Stimulated activated naive CD8-positive, alpha-beta T cell treated with anti-CD3 and anti-CD28 coated beads, Interleukin-15, Interleukin-2, amounts not matched to agents 100 U/mL and 50 U/mL, for 24 hours (primary cell): ENCODE measurements around the gene VMP1.
A peak's percentile ranks its signal among the peaks of the same experiment; 100 is the strongest.
"Not testable (repeated sequence)": the region's sequence is repeated elsewhere in the genome, so short reads cannot be mapped to it uniquely, and the experiment has no call there.

Experiments used
- ATAC-seq: fragments of 150-1000 bp; cut with Tn5 transposase; one replicate; pipeline ENCODE4 v1.10.0; 2021
- DNase-seq: peaks from one replicate; pipeline ENCODE4 v3.0.0; 2021

VMP1 gene

DNA sequence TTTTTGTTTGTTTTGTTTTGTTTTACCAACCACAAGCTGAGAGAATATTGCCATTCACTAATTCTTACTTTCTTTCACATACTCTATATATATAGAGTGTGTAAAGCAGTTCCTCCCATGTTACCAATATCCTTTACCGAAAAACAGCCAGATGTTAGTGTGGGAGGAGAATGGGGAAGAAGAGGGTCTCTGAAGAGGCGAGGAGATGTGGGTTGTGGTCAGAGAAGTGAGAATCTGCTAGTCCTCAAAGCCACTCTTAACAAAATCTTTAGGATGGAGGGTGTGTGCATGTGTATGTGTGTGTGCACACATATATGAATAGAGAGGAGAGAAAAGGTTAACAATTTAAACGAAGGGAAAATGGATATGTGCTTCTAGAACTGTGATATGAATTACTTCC lies 104.7 kb downstream of the VMP1 start:
- ATAC-seq: peak; percentile 49
- no peak for DNase-seq

DNA sequence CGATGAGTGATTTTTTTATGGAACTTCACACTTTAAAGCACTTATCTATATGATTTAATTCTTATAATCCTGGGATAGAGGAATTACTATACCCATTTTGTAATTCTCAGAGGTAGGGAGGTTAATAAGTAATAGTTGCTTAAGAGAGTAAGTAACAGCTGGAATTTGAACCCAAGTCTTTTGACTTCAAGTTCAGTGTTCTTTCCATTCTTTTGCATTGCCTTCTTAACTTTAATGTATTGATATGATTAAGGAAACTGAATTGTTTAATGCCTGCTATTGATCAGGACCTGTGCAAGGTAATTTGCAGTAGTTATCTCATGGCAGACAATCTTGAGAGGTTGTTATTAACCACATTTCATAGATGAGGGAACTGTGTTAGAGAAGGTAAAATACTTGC lies 106.8 kb downstream of the VMP1 start:
- DNase-seq: no peak
- ATAC-seq: no peak

DNA sequence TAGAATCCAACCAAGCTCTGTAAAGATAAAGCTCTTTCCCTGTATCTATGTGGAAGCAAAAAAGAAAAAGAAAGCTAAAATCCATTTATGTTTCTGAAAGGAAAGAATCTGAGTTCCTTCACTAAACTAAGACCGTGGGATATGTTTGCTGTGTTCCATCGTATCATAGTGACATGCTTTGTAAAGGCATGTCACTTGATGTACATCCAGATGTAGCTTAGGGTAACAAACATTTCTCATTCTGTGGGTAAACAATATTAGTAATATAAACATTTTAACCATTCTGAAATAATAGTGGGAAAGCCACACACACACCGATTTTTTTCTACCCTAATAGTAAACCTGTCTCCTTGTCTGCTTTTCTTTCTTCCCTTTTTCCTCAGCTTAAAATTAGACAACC lies 107.2 kb downstream of the VMP1 start:
- no peak for ATAC-seq
- no peak for DNase-seq

DNA sequence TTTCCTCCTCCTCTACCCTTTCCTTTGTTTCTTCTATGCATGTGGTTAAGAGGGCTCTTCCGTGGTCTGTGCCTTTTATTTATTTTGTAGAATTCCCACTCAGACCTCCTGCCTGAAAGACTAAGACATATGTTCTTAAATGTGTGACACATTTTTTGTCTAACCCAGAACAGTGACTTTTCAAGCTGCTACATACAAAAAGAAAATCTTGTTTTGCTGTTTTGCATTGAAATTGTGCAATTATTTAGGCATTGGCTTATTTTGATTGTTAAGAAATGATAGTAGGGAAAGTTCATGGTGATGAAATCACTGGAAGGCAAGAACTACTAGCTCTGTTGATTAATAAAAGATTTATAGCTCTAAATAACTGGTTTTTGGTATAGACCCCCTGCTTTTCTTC lies 108.5 kb downstream of the VMP1 start:
- DNase-seq (no peak), ATAC-seq (no peak)

DNA sequence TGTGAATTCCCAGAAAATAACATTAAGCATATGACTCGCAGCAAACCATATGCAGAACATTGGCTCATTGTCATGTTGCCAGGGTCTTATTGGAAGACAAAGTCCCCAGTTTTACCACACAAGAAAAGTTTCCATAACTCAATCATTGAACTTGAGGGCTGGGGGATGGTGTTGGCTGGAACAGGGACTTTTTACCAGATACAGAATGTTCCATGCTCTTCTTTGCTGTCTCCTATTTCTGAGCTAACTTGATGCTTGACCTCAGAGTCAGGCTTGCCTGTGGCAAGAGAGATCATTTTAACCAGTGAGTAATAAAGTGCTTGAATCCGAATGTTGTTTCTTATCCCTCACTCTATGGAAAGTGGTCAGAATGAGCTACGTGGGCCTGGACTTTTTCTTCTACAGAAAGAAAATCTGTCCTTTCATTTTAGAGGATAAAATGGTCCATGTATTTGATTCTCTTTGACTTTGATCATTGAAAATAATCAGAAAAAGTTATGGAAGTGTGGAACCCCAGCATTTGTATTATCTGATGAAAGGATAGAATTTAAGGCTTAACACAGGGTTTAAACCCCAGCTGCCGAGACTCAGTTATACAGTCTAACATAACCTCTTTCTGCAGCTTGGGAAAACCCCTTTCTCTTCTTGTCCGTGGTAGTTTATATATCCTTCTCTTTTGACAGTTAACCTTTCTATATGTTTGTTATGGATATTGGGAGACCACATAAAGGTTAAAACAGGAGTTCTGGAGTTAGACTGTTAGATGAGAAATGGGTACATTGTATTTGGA lies 118.3 kb downstream of the VMP1 start:
- ATAC-seq: peak; percentile 74
- DNase-seq: peak; percentile 46

DNA sequence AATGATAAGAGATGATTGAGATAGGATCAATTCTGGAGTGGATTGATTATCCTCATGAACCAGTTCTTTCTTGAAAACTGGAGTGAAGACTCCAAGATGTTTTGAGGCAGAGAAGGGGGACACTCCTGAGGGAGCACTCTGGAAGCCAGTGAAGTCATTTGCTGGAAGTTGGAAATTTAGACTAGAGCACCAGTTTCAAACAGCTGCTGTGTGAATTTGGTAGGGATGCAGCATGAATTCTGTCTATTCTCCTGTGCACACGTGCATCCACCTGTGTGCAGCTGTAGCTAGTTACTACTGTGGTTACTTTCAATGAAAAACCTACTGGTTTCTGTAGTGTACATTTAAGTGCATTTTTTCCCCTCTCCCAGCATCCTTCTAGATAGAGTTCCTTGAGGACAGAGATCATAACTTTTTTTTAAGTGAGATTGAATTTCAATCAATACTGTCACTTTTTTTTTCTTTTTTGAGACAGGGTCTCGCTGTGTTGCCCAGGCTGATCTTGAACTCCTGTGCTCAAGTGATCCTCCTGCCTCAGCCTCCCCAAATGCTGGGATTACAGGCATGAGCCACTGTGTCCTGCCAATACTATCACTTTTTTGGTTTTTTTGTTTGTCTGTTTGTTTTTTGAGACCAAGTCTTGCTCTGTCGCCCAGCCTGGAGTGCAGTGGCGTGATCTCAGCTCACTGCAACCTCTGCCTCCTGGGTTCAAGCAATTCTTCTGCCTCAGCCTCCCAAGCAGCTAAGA lies 119.4 kb downstream of the VMP1 start:
- DNase-seq: no peak
- no peak for ATAC-seq

DNA sequence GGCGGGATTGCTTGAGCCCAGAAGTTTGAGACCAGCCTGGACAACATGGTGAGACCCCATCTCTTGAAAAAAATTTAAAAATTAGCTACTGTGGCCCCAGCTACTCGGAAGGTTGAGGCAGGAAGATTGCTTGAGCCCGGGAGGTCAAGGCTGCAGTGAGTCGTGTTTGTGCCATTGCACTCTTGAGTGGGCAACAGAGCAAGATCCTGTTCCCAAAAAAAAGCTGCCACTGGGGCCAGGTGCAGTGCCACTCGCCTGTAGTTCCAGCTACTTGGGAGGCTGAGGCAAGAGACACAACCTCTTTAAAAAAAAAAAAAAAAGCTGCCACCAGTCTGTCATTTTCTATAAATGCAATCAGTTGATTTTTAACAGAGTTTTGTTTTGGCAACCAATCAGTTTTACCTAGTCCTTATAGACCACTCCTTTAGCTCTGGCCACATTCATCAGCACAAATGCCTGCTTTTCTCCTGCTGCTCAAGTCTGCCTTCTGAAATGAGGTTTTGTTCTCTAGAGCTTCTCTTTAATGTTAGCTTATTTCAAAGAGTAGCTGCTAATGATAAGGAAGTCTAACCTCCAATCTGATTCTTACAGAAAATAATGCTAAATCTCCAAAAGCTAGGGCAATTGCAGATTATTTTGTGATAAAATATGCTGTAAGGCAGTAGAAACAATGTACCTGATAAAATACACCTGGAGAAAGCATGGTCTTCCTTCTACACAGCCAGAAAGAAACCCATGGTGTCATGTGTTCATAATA lies 120.4 kb downstream of the VMP1 start:
- ATAC-seq: no peak
- DNase-seq: no peak

DNA sequence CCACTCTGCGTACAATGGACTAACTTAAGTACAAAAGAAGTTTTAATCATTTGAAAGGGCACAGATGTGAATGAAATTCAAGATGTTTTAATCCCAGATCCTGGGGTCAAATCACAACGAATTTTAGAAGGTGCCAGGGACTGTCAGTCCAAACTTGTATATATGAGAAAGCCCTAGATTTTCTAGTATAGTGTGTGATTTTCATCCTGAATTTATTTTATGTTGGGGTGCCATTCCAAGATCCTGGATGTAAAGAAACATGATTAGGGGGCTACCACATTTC lies 121.0 kb downstream of the VMP1 start:
- DNase-seq (no peak), ATAC-seq (no peak)

DNA sequence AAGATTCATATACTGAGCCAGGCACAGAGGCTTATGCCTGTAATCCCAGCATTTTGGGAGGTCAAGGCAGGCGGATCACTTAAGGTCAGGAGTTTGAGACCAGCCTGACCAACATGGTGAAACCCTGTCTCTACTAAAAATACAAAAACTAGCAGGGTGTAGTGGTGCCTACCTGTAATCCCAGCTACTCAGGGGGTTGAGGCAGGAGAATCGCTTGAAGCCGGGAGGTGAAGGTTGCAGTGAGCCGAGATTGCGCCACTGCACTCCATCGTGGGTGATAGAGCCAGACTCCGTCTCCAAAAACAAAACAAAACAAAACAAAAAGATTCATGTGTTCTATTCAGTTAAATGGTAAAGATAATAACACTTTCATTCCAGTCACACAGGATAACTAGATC lies 121.4 kb downstream of the VMP1 start:
- not testable (repeated sequence) for DNase-seq

DNA sequence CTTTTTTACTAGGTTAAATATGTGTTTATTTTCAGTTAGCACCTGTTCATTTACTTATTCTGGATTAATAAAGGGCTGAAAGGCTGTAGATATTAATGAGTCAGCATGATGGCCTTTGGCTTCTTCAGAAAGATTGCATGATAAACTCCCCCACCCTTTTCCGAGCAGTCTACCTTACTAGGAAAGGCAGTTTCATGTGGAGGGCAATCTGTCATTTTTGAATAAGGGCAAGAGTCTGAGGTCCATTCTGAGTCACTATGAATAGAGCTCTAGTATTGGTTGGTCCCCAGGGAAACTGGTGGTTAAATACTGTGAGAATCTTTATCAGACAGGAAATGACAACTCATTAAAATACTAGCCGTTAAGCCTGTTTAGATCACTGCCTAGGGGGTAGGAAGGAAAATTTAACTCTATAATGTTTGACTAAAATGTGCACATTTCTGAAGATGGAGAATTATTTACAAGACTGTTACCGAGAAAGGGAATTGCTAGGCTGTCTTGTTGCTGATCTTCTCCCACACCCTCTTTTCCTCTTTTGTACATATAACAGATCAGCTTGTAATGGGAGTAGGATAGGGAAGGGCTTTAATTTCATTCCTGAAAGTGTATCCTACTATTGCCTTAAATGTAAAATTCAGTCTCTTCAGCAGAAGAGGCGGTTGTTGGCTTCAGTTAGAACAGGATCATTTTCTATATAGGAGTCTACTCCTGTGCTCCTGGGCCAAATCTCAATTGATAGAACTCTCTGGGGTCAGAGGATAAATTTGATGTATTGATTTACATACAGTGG lies 122.0 kb downstream of the VMP1 start:
- ATAC-seq: peak; percentile 74
- DNase-seq: peak; percentile 44

More for the DNA sequence above, 121.4 kb downstream of the VMP1 start:
- ATAC-seq: not testable (repeated sequence)

DNA sequence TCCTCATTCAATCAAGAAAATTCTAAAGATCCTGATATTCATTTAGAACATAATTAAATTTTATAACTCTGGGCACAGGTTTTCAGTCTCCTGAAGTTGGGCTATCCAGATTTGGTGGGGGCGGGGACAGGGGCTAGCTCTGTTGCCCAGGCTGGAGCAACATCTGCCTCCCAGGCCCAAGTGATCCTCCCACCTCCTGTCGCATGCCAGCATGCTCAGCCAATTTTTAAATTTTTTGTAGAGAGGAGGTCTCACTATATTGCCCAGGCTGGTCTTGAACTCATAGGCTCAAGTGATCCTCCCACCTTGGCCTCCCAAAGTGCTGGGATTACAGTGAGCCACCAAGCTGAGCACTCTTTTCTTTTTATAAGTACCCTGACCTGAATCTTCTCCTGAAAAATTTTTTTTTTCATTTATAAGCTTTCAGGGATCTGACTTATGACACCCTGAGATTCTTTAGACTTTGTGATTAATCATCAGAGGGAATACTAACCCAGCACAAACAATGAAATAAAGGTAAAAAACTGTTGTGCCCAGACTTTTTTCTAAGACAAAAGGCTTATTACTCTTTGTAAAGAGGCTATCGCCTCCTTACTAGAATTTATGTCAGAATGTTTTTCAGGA lies 122.7 kb downstream of the VMP1 start:
- no peak for ATAC-seq

DNA sequence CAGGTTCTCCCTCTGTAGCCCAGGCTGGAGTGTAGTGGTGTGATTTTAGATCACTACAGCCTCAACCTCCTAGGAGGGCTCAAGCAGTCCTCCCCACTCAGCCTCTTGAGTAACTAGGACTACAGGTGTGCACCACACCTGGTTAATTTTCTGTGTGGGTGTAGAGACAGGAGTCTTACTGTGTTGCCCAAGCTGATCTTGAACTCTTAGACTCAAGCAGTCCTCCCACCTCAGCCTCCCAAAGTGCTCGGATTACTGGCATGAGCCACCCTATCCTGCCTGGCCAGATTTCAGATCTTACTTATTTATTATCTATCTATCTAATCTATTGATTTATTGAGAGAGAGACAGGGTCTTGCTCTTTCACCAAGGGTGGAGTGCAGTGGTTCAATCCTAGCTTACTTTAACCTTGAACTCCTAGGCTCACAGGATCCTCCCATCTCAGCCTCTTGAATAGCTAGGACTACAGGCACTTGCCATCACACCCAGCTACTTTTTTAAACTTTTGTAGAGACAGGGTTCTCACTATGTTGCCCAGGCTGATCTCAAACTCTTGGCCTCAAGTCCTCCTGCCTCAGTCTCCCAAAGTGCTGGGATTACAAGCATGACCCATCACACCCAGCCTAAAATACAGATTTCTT lies 123.5 kb downstream of the VMP1 start:
- ATAC-seq (no peak), DNase-seq (no peak)

More for the DNA sequence above, 122.7 kb downstream of the VMP1 start:
- DNase-seq: peak; percentile 66

DNA sequence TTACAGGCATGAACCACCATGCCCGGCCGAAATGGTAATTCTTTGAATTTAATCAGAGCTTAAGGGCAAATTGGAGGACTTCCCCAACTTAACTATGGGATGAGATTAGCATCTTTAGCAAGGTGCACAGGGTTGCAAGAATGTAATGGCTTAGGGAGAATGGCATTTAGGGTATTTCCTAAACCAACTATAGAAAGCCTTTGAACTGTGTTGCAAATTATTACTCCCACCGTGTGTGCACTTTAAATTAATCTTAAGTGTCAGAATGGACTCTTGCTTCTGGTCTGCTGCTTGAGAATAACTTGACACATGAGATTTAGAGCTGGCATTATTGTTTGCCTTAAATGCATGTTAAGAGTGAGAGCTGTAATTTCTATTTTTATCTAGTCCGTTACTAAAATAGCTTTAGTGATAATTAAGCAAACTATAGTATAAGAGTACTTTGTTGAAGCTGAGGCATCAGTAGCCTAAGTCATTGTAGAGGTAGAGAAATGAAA lies 125.5 kb downstream of the VMP1 start:
- ATAC-seq: no peak
- DNase-seq: no peak

DNA sequence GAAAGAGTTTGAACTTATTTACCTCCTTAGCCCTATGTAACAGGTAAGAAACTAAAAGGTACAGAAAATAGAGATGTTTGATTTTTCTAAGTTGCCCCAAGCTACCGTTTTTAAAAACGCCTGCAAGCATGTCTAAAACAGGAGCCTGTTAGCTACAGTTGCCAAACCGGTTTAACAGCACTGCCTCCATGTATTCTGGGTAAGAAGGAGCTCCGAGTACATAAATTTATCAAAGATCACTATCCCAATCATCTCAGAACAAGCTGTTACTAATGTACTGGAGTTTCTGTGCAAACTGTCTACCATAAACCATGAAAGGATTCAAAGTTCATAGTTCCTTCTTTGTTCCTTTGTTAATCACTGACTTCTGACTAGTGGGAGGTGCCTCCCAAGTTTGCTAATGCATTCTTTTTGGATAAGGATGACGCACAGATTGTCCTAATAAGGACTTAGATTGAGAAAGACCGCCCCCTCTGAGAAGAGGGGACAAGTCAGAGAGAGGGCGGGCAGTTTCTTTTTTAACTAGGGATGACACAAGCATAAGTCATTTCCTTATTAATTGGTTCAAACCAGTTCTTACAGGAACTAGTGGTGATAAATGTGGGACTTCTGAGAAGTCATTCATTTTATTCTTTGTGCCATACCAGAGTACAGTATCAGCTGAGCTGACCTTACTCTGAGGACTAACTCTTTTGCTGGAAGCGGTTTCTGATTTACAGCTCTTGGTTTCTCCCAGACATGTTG lies 130.0 kb downstream of the VMP1 start:
- DNase-seq (peak; percentile 57), ATAC-seq (peak; percentile 89)

DNA sequence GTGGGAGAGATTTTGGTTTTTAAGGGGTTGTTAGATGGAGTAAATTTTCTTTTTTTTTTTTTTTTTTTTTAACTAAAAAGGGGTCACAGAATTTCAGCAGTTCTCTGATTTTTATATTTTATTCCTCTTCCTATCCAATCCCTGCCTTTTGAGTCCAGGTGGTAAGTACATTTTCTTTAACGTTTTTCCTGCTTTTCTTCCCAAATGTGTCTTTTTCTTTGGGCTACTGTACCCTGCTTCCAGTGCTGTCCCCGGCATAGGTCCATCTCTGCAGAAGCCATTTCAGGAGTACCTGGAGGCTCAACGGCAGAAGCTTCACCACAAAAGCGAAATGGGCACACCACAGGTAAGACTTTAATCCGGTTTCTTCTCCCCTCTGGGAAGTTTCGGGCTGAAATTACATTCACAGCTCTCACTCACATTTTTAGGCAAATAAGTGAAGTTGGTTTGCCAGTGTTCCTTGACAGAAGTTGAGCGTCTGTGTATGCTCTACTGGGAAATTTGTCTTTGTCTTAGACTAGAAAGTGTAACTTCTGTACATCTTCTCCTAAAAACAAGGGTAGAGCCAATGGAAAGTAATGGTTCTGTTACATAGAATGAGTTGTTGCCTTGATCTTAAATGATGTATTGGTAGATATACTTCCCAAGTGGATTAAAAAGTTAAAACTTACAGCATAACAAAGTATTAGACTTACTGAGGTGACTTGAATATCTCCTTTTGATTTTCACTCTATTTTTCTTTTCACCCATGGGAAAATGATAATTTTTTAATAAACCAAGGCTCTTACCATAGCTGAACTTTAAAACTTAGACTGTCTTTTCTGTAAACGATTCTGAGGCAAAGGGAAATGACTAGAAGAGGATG lies 130.8 kb downstream of the VMP1 start:
- ATAC-seq (no peak), DNase-seq (peak; percentile 41)

DNA sequence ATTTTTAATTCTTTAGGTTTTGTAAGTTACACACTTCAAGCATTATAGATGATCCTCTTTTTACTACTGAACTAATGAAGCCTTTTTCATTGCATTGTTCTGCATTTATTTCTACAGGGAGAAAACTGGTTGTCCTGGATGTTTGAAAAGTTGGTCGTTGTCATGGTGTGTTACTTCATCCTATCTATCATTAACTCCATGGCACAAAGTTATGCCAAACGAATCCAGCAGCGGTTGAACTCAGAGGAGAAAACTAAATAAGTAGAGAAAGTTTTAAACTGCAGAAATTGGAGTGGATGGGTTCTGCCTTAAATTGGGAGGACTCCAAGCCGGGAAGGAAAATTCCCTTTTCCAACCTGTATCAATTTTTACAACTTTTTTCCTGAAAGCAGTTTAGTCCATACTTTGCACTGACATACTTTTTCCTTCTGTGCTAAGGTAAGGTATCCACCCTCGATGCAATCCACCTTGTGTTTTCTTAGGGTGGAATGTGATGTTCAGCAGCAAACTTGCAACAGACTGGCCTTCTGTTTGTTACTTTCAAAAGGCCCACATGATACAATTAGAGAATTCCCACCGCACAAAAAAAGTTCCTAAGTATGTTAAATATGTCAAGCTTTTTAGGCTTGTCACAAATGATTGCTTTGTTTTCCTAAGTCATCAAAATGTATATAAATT lies 132.3 kb downstream of the VMP1 start:
- no peak for DNase-seq
- ATAC-seq: no peak

DNA sequence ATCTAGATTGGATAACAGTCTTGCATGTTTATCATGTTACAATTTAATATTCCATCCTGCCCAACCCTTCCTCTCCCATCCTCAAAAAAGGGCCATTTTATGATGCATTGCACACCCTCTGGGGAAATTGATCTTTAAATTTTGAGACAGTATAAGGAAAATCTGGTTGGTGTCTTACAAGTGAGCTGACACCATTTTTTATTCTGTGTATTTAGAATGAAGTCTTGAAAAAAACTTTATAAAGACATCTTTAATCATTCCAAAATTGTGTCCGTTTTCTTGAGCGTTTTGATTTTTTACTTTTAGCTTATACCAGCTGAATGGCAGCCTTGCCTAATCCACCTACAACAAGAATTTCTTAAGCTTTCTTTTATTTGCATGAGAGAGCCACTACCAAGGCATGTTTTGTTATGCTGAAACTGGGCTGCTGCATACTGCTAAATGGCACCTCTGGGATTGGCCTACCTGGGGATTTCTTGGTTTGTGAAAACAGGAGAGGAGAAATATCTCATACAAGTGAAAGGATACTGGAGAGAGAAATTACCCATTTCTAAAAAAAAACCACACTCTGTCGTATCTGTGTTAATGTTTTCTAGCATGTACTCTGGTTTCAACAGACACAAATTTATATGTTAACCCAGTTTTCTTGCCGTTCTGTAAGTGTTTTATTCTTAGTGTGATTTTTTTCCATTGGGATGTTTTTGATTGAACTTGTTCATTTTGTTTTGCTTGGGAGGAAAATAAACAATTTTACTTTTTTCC lies 133.1 kb downstream of the VMP1 start:
- DNase-seq (no peak), ATAC-seq (no peak)
